KMS-11 (cell line): ENCODE measurements around the gene CKMT2.
"Not testable (repeated sequence)": the region's sequence is repeated elsewhere in the genome, so short reads cannot be mapped to it uniquely, and the experiment has no call there.

Source experiments
- H2AFZ ChIP-seq: fragments of 200-600 bp; sonication (generic); 2 replicates; pipeline ENCODE4 v1.6.1; 2016; ENCODE audit warnings: antibody characterized with exemption, mixed run types, low read depth
- H3K27ac ChIP-seq: fragments of 200-600 bp; sonication (generic); 2 replicates; pipeline ENCODE4 v1.6.1; 2016; ENCODE audit warnings: mild to moderate bottlenecking, mixed run types
- H3K27me3 ChIP-seq: fragments of 200-600 bp; sonication (generic); 2 replicates; pipeline ENCODE4 v1.6.1; 2017; ENCODE audit warnings: mild to moderate bottlenecking, low read depth, mixed run types, moderate library complexity; ENCODE audit not compliant: insufficient read depth
- H3K36me3 ChIP-seq: fragments of 200-600 bp; sonication (generic); 2 replicates; pipeline ENCODE4 v1.6.1; 2017; ENCODE audit warnings: mild to moderate bottlenecking, mixed run types; ENCODE audit not compliant: insufficient read depth
- H3K4me1 ChIP-seq: fragments of 200-600 bp; sonication (generic); 2 replicates; pipeline ENCODE4 v1.6.1; 2016; ENCODE audit warnings: mild to moderate bottlenecking, low read depth, mixed run types; ENCODE audit not compliant: poor library complexity, severe bottlenecking
- H3K4me2 ChIP-seq: fragments of 200-600 bp; sonication (generic); 2 replicates; pipeline ENCODE4 v1.7.0; 2016; ENCODE audit warnings: mild to moderate bottlenecking, mixed run types
- H3K4me3 ChIP-seq: fragments of 200-600 bp; sonication (generic); IDR thresholded peaks from 2 replicates; pipeline ENCODE4 v1.6.1; 2017; ENCODE audit warnings: low read depth, low read length, mixed read lengths; ENCODE audit not compliant: insufficient read depth
- H3K79me2 ChIP-seq: fragments of 200-600 bp; sonication (generic); 2 replicates; pipeline ENCODE4 v1.6.1; 2016; ENCODE audit warnings: low read depth, mixed run types; ENCODE audit not compliant: insufficient read depth
- H3K9ac ChIP-seq: fragments of 200-600 bp; sonication (generic); 2 replicates; pipeline ENCODE4 v1.6.1; 2016; ENCODE audit warnings: mild to moderate bottlenecking, mixed run types
- H4K20me1 ChIP-seq: fragments of 200-600 bp; sonication (generic); 2 replicates; pipeline ENCODE4 v1.6.1; 2016; ENCODE audit warnings: mild to moderate bottlenecking, mixed run types; ENCODE audit not compliant: insufficient read depth
- TF ChIP-seq, protein P1 (sequence below): fragments of 200-600 bp; sonication (generic); conservative IDR thresholded peaks from 2 replicates; pipeline ENCODE4 v1.6.1; 2017; ENCODE audit warnings: low read depth, mild to moderate bottlenecking, antibody characterized with exemption, low read length, moderate library complexity, mixed read lengths

The CKMT2 gene

DNA sequence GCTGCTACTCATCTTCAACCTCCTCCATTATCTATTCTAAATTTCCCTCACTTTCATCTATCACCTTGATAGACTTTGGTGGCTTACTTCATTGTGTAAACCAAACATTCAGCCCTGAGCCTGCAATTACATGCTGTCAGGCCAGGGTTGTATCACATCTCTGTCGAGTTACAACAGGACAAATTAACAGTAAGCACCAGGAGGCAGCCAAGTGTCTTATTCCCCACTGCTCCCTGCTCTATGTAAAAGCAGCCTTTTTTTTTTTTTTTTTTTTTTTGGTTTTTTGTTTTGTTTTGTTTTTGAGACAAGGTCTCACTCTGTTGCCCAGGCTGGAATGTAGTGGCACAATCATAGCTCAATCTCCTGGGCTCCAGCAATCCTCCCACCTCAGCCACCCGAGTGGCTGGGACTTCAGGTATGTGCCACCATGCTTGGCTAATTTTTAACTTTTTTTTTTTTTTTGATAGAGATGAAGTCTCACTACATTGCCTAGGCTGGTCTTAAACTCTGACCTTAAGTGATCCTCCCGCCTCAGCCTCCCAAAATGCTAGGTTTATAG lies 53.0 kb downstream of the CKMT2 start:
- no peaks in the 10 kb centered on the region for H3K27me3 ChIP-seq
- H3K4me2 ChIP-seq, result no peak overlapping the region
- TF ChIP-seq, protein P1, sequence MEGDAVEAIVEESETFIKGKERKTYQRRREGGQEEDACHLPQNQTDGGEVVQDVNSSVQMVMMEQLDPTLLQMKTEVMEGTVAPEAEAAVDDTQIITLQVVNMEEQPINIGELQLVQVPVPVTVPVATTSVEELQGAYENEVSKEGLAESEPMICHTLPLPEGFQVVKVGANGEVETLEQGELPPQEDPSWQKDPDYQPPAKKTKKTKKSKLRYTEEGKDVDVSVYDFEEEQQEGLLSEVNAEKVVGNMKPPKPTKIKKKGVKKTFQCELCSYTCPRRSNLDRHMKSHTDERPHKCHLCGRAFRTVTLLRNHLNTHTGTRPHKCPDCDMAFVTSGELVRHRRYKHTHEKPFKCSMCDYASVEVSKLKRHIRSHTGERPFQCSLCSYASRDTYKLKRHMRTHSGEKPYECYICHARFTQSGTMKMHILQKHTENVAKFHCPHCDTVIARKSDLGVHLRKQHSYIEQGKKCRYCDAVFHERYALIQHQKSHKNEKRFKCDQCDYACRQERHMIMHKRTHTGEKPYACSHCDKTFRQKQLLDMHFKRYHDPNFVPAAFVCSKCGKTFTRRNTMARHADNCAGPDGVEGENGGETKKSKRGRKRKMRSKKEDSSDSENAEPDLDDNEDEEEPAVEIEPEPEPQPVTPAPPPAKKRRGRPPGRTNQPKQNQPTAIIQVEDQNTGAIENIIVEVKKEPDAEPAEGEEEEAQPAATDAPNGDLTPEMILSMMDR, result no peak
- H3K9ac ChIP-seq, result no peak overlapping the region
- H3K27ac ChIP-seq, result no peak overlapping the region
- H3K79me2 ChIP-seq, result no peaks in the 10 kb centered on the region
- no peaks in the 10 kb centered on the region for H4K20me1 ChIP-seq
- no peak overlapping the region for H2AFZ ChIP-seq
- H3K4me1 ChIP-seq, result no peaks in the 10 kb centered on the region
- no peak overlapping the region for H3K4me3 ChIP-seq
- no peaks in the 10 kb centered on the region for H3K36me3 ChIP-seq

DNA sequence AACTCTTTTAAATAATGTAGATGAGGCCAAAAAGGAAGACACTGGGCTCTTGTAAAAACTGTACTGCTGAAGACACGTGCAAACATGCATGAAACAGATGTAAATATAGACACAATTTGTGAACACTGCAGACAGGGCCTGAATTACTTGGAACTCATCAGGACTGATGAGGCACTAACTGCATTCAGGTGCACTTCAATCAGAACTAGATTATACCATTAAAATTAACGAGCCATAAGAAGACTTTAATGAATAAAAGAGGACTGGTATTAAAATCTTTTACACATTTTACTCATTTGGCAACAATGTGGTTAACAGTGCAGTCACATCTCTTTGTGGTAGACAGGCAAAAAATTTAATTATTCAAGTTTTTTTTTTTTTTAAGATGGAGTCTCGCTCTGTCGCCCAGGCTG lies 54.9 kb downstream of the CKMT2 start:
- no peaks in the 10 kb centered on the region for H4K20me1 ChIP-seq
- H3K36me3 ChIP-seq, result no peaks in the 10 kb centered on the region
- H3K9ac ChIP-seq, result no peak overlapping the region
- H3K27me3 ChIP-seq, result no peaks in the 10 kb centered on the region
- TF ChIP-seq, protein P1, result no peak
- no peak overlapping the region for H2AFZ ChIP-seq
- no peaks in the 10 kb centered on the region for H3K4me1 ChIP-seq
- H3K27ac ChIP-seq, result no peak overlapping the region
- no peaks in the 10 kb centered on the region for H3K79me2 ChIP-seq
- no peak overlapping the region for H3K4me2 ChIP-seq
- H3K4me3 ChIP-seq, result no peak overlapping the region

DNA sequence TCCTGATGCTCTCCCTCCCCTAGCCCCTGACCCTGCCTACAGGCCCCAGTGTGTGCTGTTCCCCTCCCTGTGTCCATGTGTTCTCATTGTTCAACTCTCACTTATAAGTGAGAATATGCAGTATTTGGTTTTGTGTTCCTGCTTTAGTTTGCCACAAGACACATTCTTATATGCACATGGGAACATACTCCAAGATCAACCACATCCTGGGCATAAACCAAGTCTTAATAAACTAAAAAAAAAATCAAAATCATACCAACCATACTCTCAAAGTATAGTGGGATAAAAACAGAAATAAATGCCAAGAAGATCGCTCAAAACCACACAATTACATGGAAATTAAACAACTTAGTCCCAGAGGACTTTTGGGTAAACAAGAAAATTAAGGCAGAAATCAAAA lies 57.0 kb downstream of the CKMT2 start:
- Histone ChIP-seq H3K27ac (no peak overlapping the region), H3K4me3 (no peak overlapping the region), H2AFZ (no peak overlapping the region), H3K79me2 (no peaks in the 10 kb centered on the region), H4K20me1 (no peaks in the 10 kb centered on the region), H3K4me1 (no peaks in the 10 kb centered on the region), H3K27me3 (no peaks in the 10 kb centered on the region), H3K4me2 (no peak overlapping the region), H3K36me3 (no peaks in the 10 kb centered on the region), H3K9ac (no peak overlapping the region)
- TF ChIP-seq, protein P1, result no peak

DNA sequence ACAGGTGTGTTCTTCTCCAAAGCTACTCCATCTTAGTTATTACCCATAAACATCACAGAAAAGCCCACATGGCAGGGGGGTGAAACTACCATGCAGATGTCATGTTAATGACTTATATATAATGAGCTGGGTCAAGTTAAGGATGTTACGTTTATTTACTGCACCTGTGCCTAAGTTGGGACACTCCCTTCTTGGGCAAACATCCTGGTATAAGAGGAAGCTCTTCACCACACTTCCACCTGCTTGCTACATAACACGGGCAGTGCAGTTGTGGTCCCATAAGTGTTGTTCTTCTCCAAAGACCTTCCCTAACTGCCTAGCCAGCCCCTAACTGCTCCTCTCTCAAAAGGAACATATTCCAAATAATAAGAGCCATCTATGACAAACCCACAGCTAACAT lies 59.0 kb downstream of the CKMT2 start:
- H3K79me2 ChIP-seq, result no peaks in the 10 kb centered on the region

DNA sequence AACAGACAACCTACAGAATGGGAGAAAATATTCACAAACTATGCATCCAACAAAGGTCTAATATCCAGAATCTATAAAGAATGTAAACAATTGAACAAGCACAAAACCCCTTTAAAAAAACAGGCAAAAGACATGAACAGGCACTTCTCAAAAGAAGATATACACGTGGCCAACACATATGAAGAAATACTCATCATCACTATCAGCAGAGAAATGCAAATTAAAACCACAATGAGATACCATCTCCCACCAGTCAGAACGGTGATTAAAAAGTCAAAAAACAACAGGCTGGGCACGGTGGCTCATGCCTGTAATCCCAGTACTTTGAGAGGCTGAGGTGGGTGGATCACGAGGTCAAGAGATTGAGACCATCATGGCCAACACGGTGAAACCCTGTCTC lies 60.9 kb downstream of the CKMT2 start:
- H3K4me1 ChIP-seq, result peaks cover 13% of the 10 kb centered on the region
- H3K4me3 ChIP-seq, H3K9ac ChIP-seq, H4K20me1 ChIP-seq, H3K27ac ChIP-seq, H3K4me2 ChIP-seq, H2AFZ ChIP-seq, H3K36me3 ChIP-seq, H3K79me2 ChIP-seq, H3K27me3 ChIP-seq: not testable (repeated sequence)

More for the DNA sequence above, 59.0 kb downstream of the CKMT2 start:
- H3K27ac ChIP-seq, result no peak overlapping the region
- H2AFZ ChIP-seq, result no peak overlapping the region
- no peak overlapping the region for H3K9ac ChIP-seq
- H3K36me3 ChIP-seq, result no peaks in the 10 kb centered on the region
- TF ChIP-seq, protein P1, result no peak
- H3K4me1 ChIP-seq, result no peaks in the 10 kb centered on the region
- no peak overlapping the region for H3K4me2 ChIP-seq
- H3K4me3 ChIP-seq, result no peak overlapping the region
- H3K27me3 ChIP-seq, result no peaks in the 10 kb centered on the region
- no peaks in the 10 kb centered on the region for H4K20me1 ChIP-seq
